Fibroblast of skin of left quadriceps (primary cell): ENCODE data around the gene COL18A1.
"Not testable (repeated sequence)": the region's sequence is repeated elsewhere in the genome, so short reads cannot be mapped to it uniquely, and the experiment has no call there.

ENCODE experiments used
- DNase-seq, 2 experiments: peaks; one replicate each; pipeline ENCODE4 v3.0.0-alpha.2; 2013; ENCODE audit warnings: low read depth in 2 of 2

Gene COL18A1

GRCh38 chr21:45494851-45495680, 90.1 kb downstream of the COL18A1 start:
- DNase-seq: no peak

- no peak for DNase-seq
Observed at GRCh38 chr21:45496151-45496967, 91.4 kb downstream of the COL18A1 start.

GRCh38 chr21:45496968-45497845, 92.2 kb downstream of the COL18A1 start:
- DNase-seq: no peak

GRCh38 chr21:45497846-45498645, 93.1 kb downstream of the COL18A1 start:
- no peak for DNase-seq

GRCh38 chr21:45498646-45499000, 93.7 kb downstream of the COL18A1 start:
- DNase-seq: no peak

GRCh38 chr21:45499201-45499750, 94.3 kb downstream of the COL18A1 start:
- DNase-seq: no peak

- no peak for DNase-seq
Observed at GRCh38 chr21:45499970-45500577, 95.1 kb downstream of the COL18A1 start.

- not testable (repeated sequence) for DNase-seq
Observed at GRCh38 chr21:45501081-45502005, 96.4 kb downstream of the COL18A1 start.

GRCh38 chr21:45502006-45502345, 97.0 kb downstream of the COL18A1 start:
- DNase-seq: no peak

GRCh38 chr21:45502600-45502999, 97.6 kb downstream of the COL18A1 start:
- no peak for DNase-seq

- DNase-seq: not testable (repeated sequence)
Observed at GRCh38 chr21:45503226-45503625, 98.3 kb downstream of the COL18A1 start.

GRCh38 chr21:45504021-45504515, 99.1 kb downstream of the COL18A1 start:
- DNase-seq: no peak

GRCh38 chr21:45504516-45505415, 99.8 kb downstream of the COL18A1 start:
- no peak for DNase-seq

- DNase-seq: no peak
Observed at GRCh38 chr21:45505416-45506021, 100.6 kb downstream of the COL18A1 start.

- no peak for DNase-seq
Observed at GRCh38 chr21:45506241-45506817, 101.4 kb downstream of the COL18A1 start.

GRCh38 chr21:45506836-45507522, 102.0 kb downstream of the COL18A1 start:
- no peak for DNase-seq

GRCh38 chr21:45507523-45507875, 102.5 kb downstream of the COL18A1 start:
- no peak for DNase-seq
